Stimulated activated CD8-positive, alpha-beta memory T cell treated with anti-CD3 and anti-CD28 coated beads, Interleukin-12 subunit alpha, Interleukin-12 subunit beta, amount 100 ng/mL, for 24 hours (primary cell): ENCODE data around the gene MAT1A.
"Not testable (repeated sequence)": the region's sequence is repeated elsewhere in the genome, so short reads cannot be mapped to it uniquely, and the experiment has no call there.

ENCODE experiments used
- DNase-seq: peaks from one replicate; pipeline ENCODE4 v3.0.0-alpha.2; 2020; ENCODE audit errors: extremely low read depth

Gene MAT1A

DNA sequence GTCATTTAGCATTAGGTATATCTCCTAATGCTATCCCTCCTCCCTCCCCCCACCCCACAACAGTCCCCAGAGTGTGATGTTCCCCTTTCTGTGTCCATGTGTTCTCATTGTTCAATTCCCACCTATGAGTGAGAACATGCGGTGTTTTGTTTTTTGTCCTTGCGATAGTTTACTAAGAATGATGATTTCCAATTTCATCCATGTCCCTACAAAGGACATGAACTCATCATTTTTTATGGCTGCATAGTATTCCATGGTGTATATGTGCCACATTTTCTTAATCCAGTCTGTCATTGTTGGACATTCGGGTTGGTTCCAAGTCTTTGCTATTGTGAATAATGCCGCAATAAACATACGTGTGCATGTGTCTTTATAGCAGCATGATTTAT is 66.4 kb downstream of the MAT1A start:
- not testable (repeated sequence) for DNase-seq
